Prostate gland (tissue), 2 donors: ENCODE data around the gene CDYL. TPM values are rescaled to one million over a fixed set of nuclear protein-coding genes. Genes with fewer than 3 reads are reported as not detected.

ENCODE experiments used
- DNase-seq: peaks from one replicate; pipeline ENCODE4 v3.0.0-alpha.2; 2019; ENCODE audit warnings: low spot score
- H3K27ac ChIP-seq, 2 donors: fragments of 200-600 bp; sonication (generic); 2 replicates each; pipeline ENCODE4 v1.5.1; 2017 to 2019
- H3K27me3 ChIP-seq: fragments of 200-600 bp; sonication (generic); replicated peaks from 2 replicates; pipeline ENCODE4 v1.5.1; 2019; ENCODE audit not compliant: insufficient read depth
- H3K36me3 ChIP-seq, 2 donors: fragments of 200-600 bp; sonication (generic); 1 replicate in 1 of 2; 2 replicates in 1 of 2; pipeline versions ENCODE4 v1.5.1 to v1.8.1; 2017 to 2019
- H3K4me1 ChIP-seq: fragments of 200-600 bp; sonication (generic); replicated peaks from 2 replicates; pipeline ENCODE4 v1.5.1; 2019
- H3K4me3 ChIP-seq, 2 donors: fragments of 200-600 bp; sonication (generic); 2 replicates each; pipeline ENCODE4 v1.5.1; 2017 to 2019
- H3K9me3 ChIP-seq: fragments of 200-600 bp; sonication (generic); 2 replicates; pipeline ENCODE4 v1.5.1; 2017
- CTCF ChIP-seq, 4 experiments: fragments of 200-600 bp in 2 of 4; fragments of 450-650 bp in 2 of 4; sonication (generic) in 2 of 4; IDR thresholded peaks; 1 replicate in 3 of 4; 2 replicates in 1 of 4; pipeline ENCODE4 v1.5.1; 2016 to 2019; ENCODE audit warnings: antibody characterized with exemption in 4 of 4, mild to moderate bottlenecking in 2 of 4, moderate library complexity in 2 of 4
- POLR2A ChIP-seq: fragments of 450-650 bp; IDR thresholded peaks from one replicate; pipeline ENCODE4 v1.6.1; 2016; ENCODE audit warnings: antibody characterized with exemption, mild to moderate bottlenecking
- POLR2AphosphoS5 ChIP-seq: sonication (generic); formaldehyde crosslinking; IDR thresholded peaks from one replicate; pipeline ENCODE4 v1.6.1; 2017; ENCODE audit warnings: antibody characterized with exemption
- WGBS: methylation state at CpG from one replicate; pipeline ENCODE4 v1.1.5; 2018; 5-methylcytosine and 5-hydroxymethylcytosine counted together
- intact Hi-C: fragments of 100-400 bp; cut with DNase I; formaldehyde crosslinking; loops from one replicate; pipeline ENCODE4 v1.14.2; 2022
- total RNA-seq, 2 donors: library from RNA; depleted of rRNA; stranded (reverse); fragments of >200 nt; gene quantifications; one replicate each; pipeline ENCODE4 v1.1.0, GENCODE V29; 2016

Gene CDYL
- total RNA-seq, 2 donors from 2014 or later, result 28.1 to 54.5 TPM

- H3K4me3 ChIP-seq, result no peak overlapping the region
- H3K36me3 ChIP-seq, result no peaks in the 10 kb centered on the region
- TF ChIP-seq CTCF (IDR thresholded peaks at IDR 0.05) (no peak), POLR2AphosphoS5 (peak; percentile 58), POLR2A (no peak)
- intact Hi-C loops, result no loop called here
- DNase-seq, result peak; percentile 47
- H3K9me3 ChIP-seq, result no peaks in the 10 kb centered on the region
- peaks cover 3% of the 10 kb centered on the region for H3K4me1 ChIP-seq
- no peak overlapping the region for H3K27ac ChIP-seq
- no peaks in the 10 kb centered on the region for H3K27me3 ChIP-seq
- 56% methylated on average over 9 of the region's 9 CpGs for WGBS
Measured at GRCh38 chr6:4910037-4910760, 134.0 kb downstream of the CDYL start.

GRCh38 chr6:4912559-4912958 is 136.4 kb downstream of the CDYL start:
- H3K9me3 ChIP-seq, result no peaks in the 10 kb centered on the region
- intact Hi-C loops, result no loop called here
- WGBS, result 96% methylated on average over 5 of the region's 5 CpGs
- H3K36me3 ChIP-seq, result no peaks in the 10 kb centered on the region
- no peaks in the 10 kb centered on the region for H3K4me1 ChIP-seq
- no peak overlapping the region for H3K27ac ChIP-seq
- H3K27me3 ChIP-seq, result no peaks in the 10 kb centered on the region
- no peak for DNase-seq
- no peak for TF ChIP-seq POLR2AphosphoS5
- no peak for TF ChIP-seq CTCF (IDR thresholded peaks at IDR 0.05)
- TF ChIP-seq POLR2A, result no peak
- H3K4me3 ChIP-seq, result no peak overlapping the region

- Histone ChIP-seq H3K4me3 (no peak overlapping the region), H3K27me3 (no peaks in the 10 kb centered on the region), H3K9me3 (no peaks in the 10 kb centered on the region), H3K27ac (no peak overlapping the region), H3K36me3 (no peaks in the 10 kb centered on the region), H3K4me1 (no peaks in the 10 kb centered on the region)
- whole genome bisulfite sequencing, result 49% methylated on average over 10 of the region's 10 CpGs
- intact Hi-C loops, result no loop called here
- no peak for DNase-seq
- no peak for TF ChIP-seq CTCF (IDR thresholded peaks at IDR 0.05)
- TF ChIP-seq POLR2A, result no peak
- TF ChIP-seq POLR2AphosphoS5, result no peak
Measured at GRCh38 chr6:4913705-4914419, 137.7 kb downstream of the CDYL start.

- no peak overlapping the region for H3K4me3 ChIP-seq
- no peak overlapping the region for H3K27ac ChIP-seq
- WGBS, result 55% methylated on average over 14 of the region's 14 CpGs
- no peak for DNase-seq
- no peaks in the 10 kb centered on the region for H3K4me1 ChIP-seq
- intact Hi-C loops, result no loop called here
- H3K27me3 ChIP-seq, result no peaks in the 10 kb centered on the region
- TF ChIP-seq POLR2AphosphoS5 (no peak), CTCF (IDR thresholded peaks at IDR 0.05) (no peak)
- H3K9me3 ChIP-seq, result no peaks in the 10 kb centered on the region
- H3K36me3 ChIP-seq, result no peaks in the 10 kb centered on the region
Measured at GRCh38 chr6:4914420-4915159, 138.4 kb downstream of the CDYL start.
